Vagina (tissue), 2 donors: ENCODE measurements around the gene ABCA7. TPM values are rescaled to one million over a fixed set of nuclear protein-coding genes. Genes with fewer than 3 reads are reported as not detected.
A peak's percentile ranks its signal among the peaks of the same experiment; 100 is the strongest.

Experiments used
- DNase-seq, 2 donors: peaks; one replicate each; pipeline ENCODE4 v3.0.0-alpha.2; 2017; ENCODE audit errors: extremely low spot score in 2 of 2
- H3K27ac ChIP-seq: fragments of 200-600 bp; sonication (generic); one replicate; pipeline ENCODE4 v1.5.1; 2019
- H3K27me3 ChIP-seq: fragments of 200-600 bp; sonication (generic); one replicate; pipeline ENCODE4 v1.5.1; 2019
- H3K36me3 ChIP-seq, 2 donors: fragments of 200-600 bp; sonication (generic); one replicate each; pipeline ENCODE4 v1.5.1; 2017 to 2019
- H3K4me1 ChIP-seq: fragments of 200-600 bp; sonication (generic); one replicate; pipeline ENCODE4 v1.5.1; 2019
- H3K4me3 ChIP-seq, 2 donors: fragments of 200-600 bp; sonication (generic); 1 replicate in 1 of 2; 2 replicates in 1 of 2; pipeline ENCODE4 v1.5.1; 2016 to 2019
- H3K9me3 ChIP-seq: fragments of 200-600 bp; sonication (generic); one replicate; pipeline ENCODE4 v1.5.1; 2019
- CTCF ChIP-seq, 3 experiments: fragments of 450-650 bp in 2 of 3; fragments of 200-600 bp in 1 of 3; sonication (generic) in 1 of 3; IDR thresholded peaks; one replicate each; pipeline ENCODE4 v1.5.1; 2017 to 2019; ENCODE audit warnings: antibody characterized with exemption in 3 of 3, mild to moderate bottlenecking in 2 of 3, moderate library complexity in 2 of 3
- POLR2A ChIP-seq, 2 donors: fragments of 450-650 bp; IDR thresholded peaks; one replicate each; pipeline ENCODE4 v1.6.1; 2017; ENCODE audit warnings: antibody characterized with exemption in 2 of 2, mild to moderate bottlenecking in 2 of 2, moderate library complexity in 2 of 2
- POLR2AphosphoS5 ChIP-seq, 2 donors: sonication (generic); formaldehyde crosslinking; IDR thresholded peaks; one replicate each; pipeline ENCODE4 v1.9.0; 2017; ENCODE audit warnings: antibody characterized with exemption in 2 of 2, mild to moderate bottlenecking in 2 of 2, low read depth in 1 of 2; ENCODE audit not compliant: insufficient read depth in 1 of 2
- intact Hi-C: fragments of 100-400 bp; cut with DNase I; formaldehyde crosslinking; loops from one replicate; pipeline ENCODE4 v1.15.1; 2023
- total RNA-seq: library from RNA; depleted of rRNA; stranded (reverse); fragments of >200 nt; gene quantifications from one replicate; pipeline ENCODE4 v1.2.3, GENCODE V29; 2016

ABCA7 gene
- total RNA-seq, 1 donor from 2014 or later, result 29.5 TPM

GRCh38 chr19:1093330-1093729 is 53.4 kb downstream of the ABCA7 start:
- Histone ChIP-seq H3K9me3 (no peaks in the 10 kb centered on the region), H3K4me3 (peak overlapping the region in 1 of 2 donors; percentile 99), H3K4me1 (peaks cover 25% of the 10 kb centered on the region), H3K27ac (no peak overlapping the region), H3K36me3 (peaks cover 0 to 31% of the 10 kb centered on the region in 2 donors), H3K27me3 (no peaks in the 10 kb centered on the region)
- TF ChIP-seq POLR2A (IDR thresholded peaks at IDR 0.05) (no peak), CTCF (IDR thresholded peaks at IDR 0.05) (no peak), POLR2AphosphoS5 (IDR thresholded peaks at IDR 0.05; ENCODE audit: insufficient read depth in 1 of 2, low read depth in 1 of 2) (no peak)
- no peak for DNase-seq
- intact Hi-C loops, result no loop called here

- Histone ChIP-seq H3K36me3 (peaks cover 0 to 31% of the 10 kb centered on the region in 2 donors), H3K27me3 (no peaks in the 10 kb centered on the region), H3K4me1 (peaks cover 32% of the 10 kb centered on the region), H3K4me3 (peak overlapping the region; percentile 76 to 99), H3K9me3 (no peaks in the 10 kb centered on the region), H3K27ac (peak overlapping the region; percentile 80)
- no peak for TF ChIP-seq CTCF (IDR thresholded peaks at IDR 0.05)
- DNase-seq, result no peak
- intact Hi-C loops, result no loop called here
Observed at GRCh38 chr19:1093811-1094553, 54.1 kb downstream of the ABCA7 start.

GRCh38 chr19:1094655-1094977 is 54.7 kb downstream of the ABCA7 start:
- no peaks in the 10 kb centered on the region for H3K9me3 ChIP-seq
- H3K4me1 ChIP-seq, result peaks cover 38% of the 10 kb centered on the region
- DNase-seq, result no peak
- H3K36me3 ChIP-seq, result peaks cover 0 to 25% of the 10 kb centered on the region in 2 donors
- H3K4me3 ChIP-seq, result peak overlapping the region; percentile 76 to 99
- TF ChIP-seq POLR2A (IDR thresholded peaks at IDR 0.05) (no peak), POLR2AphosphoS5 (IDR thresholded peaks at IDR 0.05; ENCODE audit: insufficient read depth in 1 of 2, low read depth in 1 of 2) (no peak), CTCF (IDR thresholded peaks at IDR 0.05) (no peak)
- intact Hi-C loops, result no loop called here
- no peaks in the 10 kb centered on the region for H3K27me3 ChIP-seq
- peak overlapping the region; percentile 80 for H3K27ac ChIP-seq

- H3K9me3 ChIP-seq, result no peaks in the 10 kb centered on the region
- peak within 1 kb of the TSS; percentile 80 for H3K27ac ChIP-seq
- H3K4me3 ChIP-seq, result peak within 1 kb of the TSS; percentile 76 to 99
- intact Hi-C loops, result no loop called here
- peak; percentile 98 for TF ChIP-seq POLR2AphosphoS5 (IDR thresholded peaks at IDR 0.05; ENCODE audit: insufficient read depth in 1 of 2, low read depth in 1 of 2)
- peak in 1 of 2 donors; percentile 87 for TF ChIP-seq POLR2A (IDR thresholded peaks at IDR 0.05)
- TF ChIP-seq CTCF (IDR thresholded peaks at IDR 0.05), result no peak
- peaks cover 38% of the 10 kb centered on the region for H3K4me1 ChIP-seq
- peak in 1 of 2 donors; percentile 97 for DNase-seq
- H3K27me3 ChIP-seq, result no peaks in the 10 kb centered on the region
- peaks cover 0 to 20% of the 10 kb centered on the region in 2 donors for H3K36me3 ChIP-seq
Observed at GRCh38 chr19:1094978-1095701, 55.2 kb downstream of the ABCA7 start, which contains the start of gene POLR2E. TSS of gene POLR2E (minus strand) at chr19:1095375. CDS start at chr19:1095315, 60 bp downstream.

- H3K27me3 ChIP-seq, result no peaks in the 10 kb centered on the region
- no peaks in the 10 kb centered on the region for H3K9me3 ChIP-seq
- intact Hi-C loops, result no loop called here
- H3K27ac ChIP-seq, result no peak overlapping the region
- no peak overlapping the region for H3K4me3 ChIP-seq
- TF ChIP-seq POLR2AphosphoS5 (IDR thresholded peaks at IDR 0.05; ENCODE audit: insufficient read depth in 1 of 2, low read depth in 1 of 2), result no peak
- no peak for TF ChIP-seq CTCF (IDR thresholded peaks at IDR 0.05)
- TF ChIP-seq POLR2A (IDR thresholded peaks at IDR 0.05), result no peak
- DNase-seq, result no peak
- peaks cover 62% of the 10 kb centered on the region for H3K4me1 ChIP-seq
- H3K36me3 ChIP-seq, result no peaks in the 10 kb centered on the region
Observed at GRCh38 chr19:1097810-1098176, 57.9 kb downstream of the ABCA7 start.
